Gastrocnemius medialis (tissue), 4 donors: ENCODE measurements around the gene SERTAD1.

Experiments
- CTCF ChIP-seq, 5 experiments: fragments of 450-650 bp in 3 of 5; fragments of 200-600 bp in 2 of 5; sonication (generic) in 2 of 5; IDR thresholded peaks in 4 of 5; conservative IDR thresholded peaks in 1 of 5; 1 replicate in 4 of 5; 2 replicates in 1 of 5; pipeline ENCODE4 v1.5.1; 2016 to 2019; ENCODE audit warnings: antibody characterized with exemption in 5 of 5, mild to moderate bottlenecking in 3 of 5, moderate library complexity in 3 of 5
- POLR2A ChIP-seq, 2 donors: fragments of 450-650 bp; IDR thresholded peaks; one replicate each; pipeline ENCODE4 v1.6.1; 2017; ENCODE audit warnings: antibody characterized with exemption in 2 of 2, mild to moderate bottlenecking in 2 of 2, moderate library complexity in 2 of 2

- TF ChIP-seq CTCF (IDR thresholded peaks at IDR 0.05 in 4 of 5, conservative IDR thresholded peaks at IDR 0.05 in 1 of 5) (no peak), POLR2A (IDR thresholded peaks at IDR 0.05) (no peak)
Measured at GRCh38 chr19:40472516-40472915, 46.7 kb upstream of the SERTAD1 start.
